HAP-1 (cell line): ENCODE measurements around the gene FOXO1.
A peak's percentile ranks its signal among the peaks of the same experiment; 100 is the strongest.

Experiments used
- DNase-seq, 2 experiments: peaks; one replicate each; pipeline ENCODE4 v3.0.0-alpha.2; 2016 to 2020; ENCODE audit warnings: low spot score in 2 of 2
- H3K27me3 ChIP-seq: fragments of 250-450 bp; sonication (Bioruptor Pico); 2 replicates; pipeline ENCODE4 v1.5.1; 2020; ENCODE audit warnings: low read depth, mild to moderate bottlenecking, moderate library complexity
- H3K36me3 ChIP-seq: fragments of 250-450 bp; sonication (Bioruptor Pico); replicated peaks from 2 replicates; pipeline ENCODE4 v1.5.1; 2020; ENCODE audit warnings: mild to moderate bottlenecking
- H3K4me1 ChIP-seq: fragments of 250-450 bp; sonication (Bioruptor Pico); 2 replicates; pipeline ENCODE4 v1.5.1; 2020; ENCODE audit warnings: mild to moderate bottlenecking
- H3K4me3 ChIP-seq: fragments of 250-450 bp; sonication (Bioruptor Pico); 2 replicates; pipeline ENCODE4 v1.5.1; 2020; ENCODE audit warnings: mild to moderate bottlenecking, moderate library complexity
- H3K9me3 ChIP-seq: fragments of 250-450 bp; sonication (Bioruptor Pico); 2 replicates; pipeline ENCODE4 v1.5.1; 2020; ENCODE audit warnings: mild to moderate bottlenecking, moderate library complexity
- in situ Hi-C: fragments of 300-500 bp; cut with MboI; formaldehyde crosslinking; loops from 3 replicates; pipeline ENCODE4 v1.14.3; 2020; ENCODE audit warnings: low sequenced_read_pairs, inconsistent platforms, mixed read lengths

The FOXO1 gene

GRCh38 chr13:40661875-40662665 lies 4.4 kb downstream of the FOXO1 start:
- Histone ChIP-seq H3K9me3 (no peaks in the 10 kb centered on the region), H3K27me3 (no peaks in the 10 kb centered on the region), H3K4me3 (no peak overlapping the region), H3K4me1 (peaks cover 13% of the 10 kb centered on the region), H3K36me3 (0 out of 2 replicates have a peak, but pooled peaks cover 3% of the 10 kb centered on the region)
- in situ Hi-C loops, result no loop called here
- DNase-seq, result no peak

GRCh38 chr13:40660692-40661091 lies 5.7 kb downstream of the FOXO1 start:
- H3K36me3 ChIP-seq, result 0 out of 2 replicates have a peak, but pooled peaks cover 3% of the 10 kb centered on the region
- H3K4me3 ChIP-seq, result no peak overlapping the region
- no peak for DNase-seq
- in situ Hi-C loops, result no loop called here
- no peaks in the 10 kb centered on the region for H3K9me3 ChIP-seq
- peaks cover 13% of the 10 kb centered on the region for H3K4me1 ChIP-seq
- H3K27me3 ChIP-seq, result no peaks in the 10 kb centered on the region

- in situ Hi-C loops, result no loop called here
- no peak for DNase-seq
- H3K9me3 ChIP-seq, result no peaks in the 10 kb centered on the region
- H3K4me1 ChIP-seq, result peaks cover 13% of the 10 kb centered on the region
- 0 out of 2 replicates have a peak, but pooled peaks cover 3% of the 10 kb centered on the region for H3K36me3 ChIP-seq
- H3K4me3 ChIP-seq, result no peak overlapping the region
- no peaks in the 10 kb centered on the region for H3K27me3 ChIP-seq
Observed at GRCh38 chr13:40660141-40660664, 6.2 kb downstream of the FOXO1 start.

GRCh38 chr13:40657951-40658350 lies 8.5 kb downstream of the FOXO1 start:
- in situ Hi-C loops, result no loop called here
- Histone ChIP-seq H3K4me1 (peaks cover 16% of the 10 kb centered on the region), H3K27me3 (no peaks in the 10 kb centered on the region), H3K9me3 (no peaks in the 10 kb centered on the region), H3K4me3 (no peak overlapping the region), H3K36me3 (no peaks in the 10 kb centered on the region)
- DNase-seq, result no peak

- H3K4me1 ChIP-seq, result peaks cover 13% of the 10 kb centered on the region
- no peaks in the 10 kb centered on the region for H3K36me3 ChIP-seq
- in situ Hi-C loops, result no loop called here
- DNase-seq, result no peak
- H3K4me3 ChIP-seq, result no peak overlapping the region
- H3K9me3 ChIP-seq, result no peaks in the 10 kb centered on the region
- H3K27me3 ChIP-seq, result no peaks in the 10 kb centered on the region
Observed at GRCh38 chr13:40657307-40657706, 9.1 kb downstream of the FOXO1 start.

- H3K4me1 ChIP-seq, result peaks cover 12% of the 10 kb centered on the region
- DNase-seq, result no peak
- no peak overlapping the region for H3K4me3 ChIP-seq
- no peaks in the 10 kb centered on the region for H3K27me3 ChIP-seq
- no peaks in the 10 kb centered on the region for H3K9me3 ChIP-seq
- no peaks in the 10 kb centered on the region for H3K36me3 ChIP-seq
- in situ Hi-C loops, result no loop called here
Observed at GRCh38 chr13:40656358-40656757, 10.1 kb downstream of the FOXO1 start.

GRCh38 chr13:40653527-40654318 lies 12.7 kb downstream of the FOXO1 start:
- Histone ChIP-seq H3K4me3 (no peak overlapping the region), H3K4me1 (peaks cover 34% of the 10 kb centered on the region), H3K27me3 (no peaks in the 10 kb centered on the region), H3K9me3 (no peaks in the 10 kb centered on the region), H3K36me3 (no peaks in the 10 kb centered on the region)
- peak in 1 of 2 experiments; percentile 30 for DNase-seq
- in situ Hi-C loops, result no loop called here

- Histone ChIP-seq H3K36me3 (no peaks in the 10 kb centered on the region), H3K9me3 (no peaks in the 10 kb centered on the region), H3K27me3 (no peaks in the 10 kb centered on the region), H3K4me1 (peaks cover 45% of the 10 kb centered on the region), H3K4me3 (no peak overlapping the region)
- no peak for DNase-seq
- in situ Hi-C loops, result no loop called here
Observed at GRCh38 chr13:40652588-40652940, 13.9 kb downstream of the FOXO1 start.

- Histone ChIP-seq H3K4me3 (no peak overlapping the region), H3K4me1 (peaks cover 51% of the 10 kb centered on the region), H3K27me3 (no peaks in the 10 kb centered on the region), H3K9me3 (no peaks in the 10 kb centered on the region), H3K36me3 (no peaks in the 10 kb centered on the region)
- in situ Hi-C loops, result no loop called here
- DNase-seq, result no peak
Observed at GRCh38 chr13:40651866-40652587, 14.4 kb downstream of the FOXO1 start.

GRCh38 chr13:40648841-40649240 lies 17.6 kb downstream of the FOXO1 start:
- in situ Hi-C loops, result no loop called here
- Histone ChIP-seq H3K4me1 (peaks cover 53% of the 10 kb centered on the region), H3K4me3 (no peak overlapping the region), H3K27me3 (no peaks in the 10 kb centered on the region), H3K36me3 (no peaks in the 10 kb centered on the region), H3K9me3 (no peaks in the 10 kb centered on the region)
- peak; percentile 24 to 36 for DNase-seq

GRCh38 chr13:40648040-40648439 lies 18.4 kb downstream of the FOXO1 start:
- Histone ChIP-seq H3K4me1 (peaks cover 45% of the 10 kb centered on the region), H3K36me3 (no peaks in the 10 kb centered on the region), H3K4me3 (no peak overlapping the region), H3K9me3 (no peaks in the 10 kb centered on the region), H3K27me3 (no peaks in the 10 kb centered on the region)
- DNase-seq, result no peak
- in situ Hi-C loops, result no loop called here

- in situ Hi-C loops, result no loop called here
- no peak for DNase-seq
- Histone ChIP-seq H3K4me1 (peaks cover 35% of the 10 kb centered on the region), H3K9me3 (no peaks in the 10 kb centered on the region), H3K4me3 (no peak overlapping the region), H3K27me3 (no peaks in the 10 kb centered on the region), H3K36me3 (no peaks in the 10 kb centered on the region)
Observed at GRCh38 chr13:40644838-40645604, 21.4 kb downstream of the FOXO1 start.

GRCh38 chr13:40640845-40641458 lies 25.5 kb downstream of the FOXO1 start:
- no peak overlapping the region for H3K4me3 ChIP-seq
- no peak for DNase-seq
- H3K27me3 ChIP-seq, result no peaks in the 10 kb centered on the region
- H3K36me3 ChIP-seq, result no peaks in the 10 kb centered on the region
- H3K9me3 ChIP-seq, result no peaks in the 10 kb centered on the region
- H3K4me1 ChIP-seq, result peaks cover 3% of the 10 kb centered on the region
- in situ Hi-C loops, result no loop called here
